Naive B cell (primary cell): Measurements from ENCODE around the gene GPX4. TPM values are rescaled to one million over a fixed set of nuclear protein-coding genes. Genes with fewer than 3 reads are reported as not detected.

ENCODE experiments used
- ATAC-seq, 2 donors: fragments of 150-1000 bp; cut with Tn5 transposase; 2 replicates each; pipeline ENCODE4 v1.10.0; 2021; ENCODE audit warnings: low read depth in 2 of 2, mild to moderate bottlenecking in 2 of 2, moderate library complexity in 2 of 2
- DNase-seq: peaks from one replicate; pipeline ENCODE4 v3.0.0; 2022
- H3K27ac Mint-ChIP-seq, 6 donors: one replicate each; pipeline ENCODE4 v1.8.0; 2020 to 2022; ENCODE audit warnings: mild to moderate bottlenecking in 6 of 6, mixed read lengths in 6 of 6, moderate library complexity in 5 of 6, inconsistent platforms in 2 of 6
- H3K27me3 Mint-ChIP-seq, 3 donors: one replicate each; pipeline ENCODE4 v1.8.0; 2021 to 2022; ENCODE audit warnings: mixed read lengths in 3 of 3, mild to moderate bottlenecking in 1 of 3
- H3K36me3 Mint-ChIP-seq, 2 donors: one replicate each; pipeline ENCODE4 v1.8.0; 2020 to 2022; ENCODE audit warnings: mixed read lengths in 2 of 2, inconsistent platforms in 1 of 2, mild to moderate bottlenecking in 1 of 2
- H3K4me1 Mint-ChIP-seq, 3 donors: one replicate each; pipeline ENCODE4 v1.8.0; 2020 to 2022; ENCODE audit warnings: mixed read lengths in 3 of 3, inconsistent platforms in 1 of 3, mild to moderate bottlenecking in 1 of 3, moderate library complexity in 1 of 3
- H3K4me3 Mint-ChIP-seq, 8 donors: one replicate each; pipeline ENCODE4 v1.8.0; 2020 to 2022; ENCODE audit warnings: mild to moderate bottlenecking in 8 of 8, mixed read lengths in 8 of 8, moderate library complexity in 8 of 8, inconsistent platforms in 2 of 8
- H3K9me3 Mint-ChIP-seq, 7 donors: one replicate each; pipeline ENCODE4 v1.8.0; 2020 to 2022; ENCODE audit warnings: mixed read lengths in 7 of 7, mild to moderate bottlenecking in 5 of 7, inconsistent platforms in 2 of 7, moderate library complexity in 1 of 7
- polyA plus RNA-seq, 6 donors: library from polyadenylated mRNA; unstranded; fragments of 300-500 nt; fragmentation: Illumina TruSeq; gene quantifications; one replicate each; pipeline ENCODE4 v1.2.3, GENCODE V29; 2021; ENCODE audit warnings: low read depth in 6 of 6

The GPX4 gene
- polyA plus RNA-seq, 6 donors from 2014 or later = 235 to 356 (median 314) TPM

DNA sequence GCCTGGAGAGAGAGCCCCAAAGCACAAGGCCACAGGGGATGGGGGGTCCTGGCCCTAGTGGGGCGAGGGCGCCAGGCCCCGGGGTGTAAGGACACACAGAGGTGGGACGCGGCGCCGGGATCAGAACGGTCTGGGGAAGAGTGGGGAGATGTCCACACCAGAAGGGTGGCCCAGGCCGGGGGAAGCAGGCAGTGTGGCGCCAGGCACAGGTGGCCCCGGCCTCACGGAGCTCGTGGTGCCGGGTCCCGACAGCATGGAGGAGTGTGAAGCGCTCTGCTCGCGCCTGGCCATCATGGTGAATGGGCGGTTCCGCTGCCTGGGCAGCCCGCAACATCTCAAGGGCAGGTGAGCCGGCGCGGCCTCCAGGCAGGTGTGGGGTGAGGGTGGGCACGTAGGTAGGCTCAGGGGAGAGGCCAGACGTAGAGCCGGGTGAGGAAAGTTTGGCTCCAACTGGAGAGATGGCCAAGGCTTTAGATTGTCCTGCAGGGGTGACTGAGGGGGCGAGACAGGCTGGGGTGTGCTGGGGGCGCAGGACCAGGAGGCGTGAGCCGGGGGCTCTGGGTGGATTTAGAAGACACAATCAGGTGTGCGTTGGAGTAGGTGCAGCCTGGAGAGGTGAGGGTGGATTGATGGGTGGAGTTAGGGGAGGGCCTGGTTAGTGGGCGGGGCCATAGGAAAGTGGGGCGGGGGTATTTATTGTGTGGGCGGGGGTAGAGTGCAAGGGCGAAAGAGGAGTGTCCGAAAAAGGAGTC lies 39.7 kb upstream of the GPX4 start:
- Mint-ChIP-seq H3K27ac (peak overlapping the region in 4 of 6 donors; percentile 56 to 82 (median 68)), H3K9me3 (peaks cover 0 to 9% (median 0%) of the 10 kb centered on the region in 7 donors), H3K36me3 (peaks cover 4 to 6% of the 10 kb centered on the region in 2 donors), H3K4me3 (peak overlapping the region in 3 of 8 donors; percentile 32 to 81 (median 61)), H3K4me1 (peaks cover 22 to 41% (median 35%) of the 10 kb centered on the region in 3 donors), H3K27me3 (no peaks in the 10 kb centered on the region)
- DNase-seq = no peak
- ATAC-seq = no peak

DNA sequence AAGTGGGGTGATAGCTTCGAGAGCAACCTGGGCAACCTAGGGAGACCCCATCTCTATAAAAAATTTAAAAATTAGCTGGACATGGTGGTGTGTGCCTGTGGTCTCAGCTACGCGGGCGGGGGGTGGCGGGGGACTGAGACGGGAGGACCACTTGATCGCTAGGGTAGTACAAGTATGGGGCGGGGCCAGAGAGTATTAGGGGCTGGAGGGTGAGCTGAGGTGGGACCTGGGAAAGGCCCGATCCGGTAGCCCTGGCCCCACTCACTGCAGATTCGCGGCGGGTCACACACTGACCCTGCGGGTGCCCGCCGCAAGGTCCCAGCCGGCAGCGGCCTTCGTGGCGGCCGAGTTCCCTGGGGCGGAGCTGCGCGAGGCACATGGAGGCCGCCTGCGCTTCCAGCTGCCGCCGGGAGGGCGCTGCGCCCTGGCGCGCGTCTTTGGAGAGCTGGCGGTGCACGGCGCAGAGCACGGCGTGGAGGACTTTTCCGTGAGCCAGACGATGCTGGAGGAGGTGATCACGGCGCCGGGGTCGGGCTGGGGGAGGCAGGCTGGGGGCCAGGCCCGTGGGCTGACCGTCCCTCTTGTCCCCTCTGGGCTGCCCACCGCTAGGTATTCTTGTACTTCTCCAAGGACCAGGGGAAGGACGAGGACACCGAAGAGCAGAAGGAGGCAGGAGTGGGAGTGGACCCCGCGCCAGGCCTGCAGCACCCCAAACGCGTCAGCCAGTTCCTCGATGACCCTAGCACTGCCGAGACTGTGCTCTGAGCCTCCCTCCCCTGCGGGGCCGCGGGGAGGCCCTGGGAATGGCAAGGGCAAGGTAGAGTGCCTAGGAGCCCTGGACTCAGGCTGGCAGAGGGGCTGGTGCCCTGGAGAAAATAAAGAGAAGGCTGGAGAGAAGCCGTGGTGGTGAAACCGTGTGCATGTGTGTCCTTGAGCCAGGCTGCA lies 38.9 kb upstream of the GPX4 start:
- ATAC-seq (peak; percentile 28 to 41), DNase-seq (peak; percentile 58)
- peak overlapping the region in 3 of 6 donors; percentile 56 to 84 (median 65) for H3K27ac Mint-ChIP-seq
- peak overlapping the region; percentile 55 to 97 (median 80) for H3K4me3 Mint-ChIP-seq
- H3K9me3 Mint-ChIP-seq = peaks cover 0 to 2% (median 0%) of the 10 kb centered on the region in 7 donors
- H3K36me3 Mint-ChIP-seq = peaks cover 6 to 9% of the 10 kb centered on the region in 2 donors
- H3K4me1 Mint-ChIP-seq = peaks cover 30 to 45% (median 41%) of the 10 kb centered on the region in 3 donors
- H3K27me3 Mint-ChIP-seq = no peaks in the 10 kb centered on the region

GRCh38 chr19:1065606-1066109 lies 38.1 kb upstream of the GPX4 start:
- H3K4me3 Mint-ChIP-seq = peak overlapping the region; percentile 50 to 97 (median 80)
- no peak for DNase-seq
- H3K27me3 Mint-ChIP-seq = no peaks in the 10 kb centered on the region
- no peak for ATAC-seq
- peaks cover 6 to 9% of the 10 kb centered on the region in 2 donors for H3K36me3 Mint-ChIP-seq
- H3K4me1 Mint-ChIP-seq = peaks cover 33 to 45% (median 41%) of the 10 kb centered on the region in 3 donors
- H3K9me3 Mint-ChIP-seq = peaks cover 0 to 2% (median 0%) of the 10 kb centered on the region in 7 donors
- H3K27ac Mint-ChIP-seq = peak overlapping the region in 4 of 6 donors; percentile 65 to 90 (median 87)

DNA sequence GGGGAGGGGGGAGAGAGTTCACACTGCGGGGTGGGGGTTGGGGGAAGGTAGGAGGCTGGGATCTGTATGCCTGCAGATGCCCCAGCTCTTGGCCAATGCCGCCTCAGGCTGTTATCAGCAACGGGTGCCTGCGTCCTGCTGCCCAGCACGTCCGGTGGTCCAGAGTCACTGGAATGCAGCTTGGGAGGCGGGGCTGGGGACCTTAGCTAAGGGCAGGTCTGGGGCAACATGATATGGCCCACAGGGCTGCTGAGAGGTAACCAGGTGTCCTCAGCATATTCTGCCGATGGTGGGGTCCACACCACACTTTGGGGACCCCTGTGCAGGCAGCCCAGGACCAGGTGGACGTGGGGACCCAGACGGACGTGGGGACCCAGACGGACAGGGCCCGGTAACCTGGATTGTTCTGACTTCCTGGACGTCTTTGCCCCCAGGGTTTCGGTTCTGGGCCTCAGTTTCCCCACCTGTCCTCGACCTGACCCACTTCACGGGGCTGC lies 37.5 kb upstream of the GPX4 start:
- H3K27me3 Mint-ChIP-seq = no peaks in the 10 kb centered on the region
- peak overlapping the region in 3 of 6 donors; percentile 90 to 92 (median 92) for H3K27ac Mint-ChIP-seq
- H3K4me3 Mint-ChIP-seq = peak overlapping the region; percentile 74 to 97 (median 86)
- ATAC-seq (no peak), DNase-seq (no peak)
- peaks cover 6 to 9% of the 10 kb centered on the region in 2 donors for H3K36me3 Mint-ChIP-seq
- H3K4me1 Mint-ChIP-seq = peaks cover 33 to 45% (median 41%) of the 10 kb centered on the region in 3 donors
- H3K9me3 Mint-ChIP-seq = peaks cover 0 to 2% (median 0%) of the 10 kb centered on the region in 7 donors

DNA sequence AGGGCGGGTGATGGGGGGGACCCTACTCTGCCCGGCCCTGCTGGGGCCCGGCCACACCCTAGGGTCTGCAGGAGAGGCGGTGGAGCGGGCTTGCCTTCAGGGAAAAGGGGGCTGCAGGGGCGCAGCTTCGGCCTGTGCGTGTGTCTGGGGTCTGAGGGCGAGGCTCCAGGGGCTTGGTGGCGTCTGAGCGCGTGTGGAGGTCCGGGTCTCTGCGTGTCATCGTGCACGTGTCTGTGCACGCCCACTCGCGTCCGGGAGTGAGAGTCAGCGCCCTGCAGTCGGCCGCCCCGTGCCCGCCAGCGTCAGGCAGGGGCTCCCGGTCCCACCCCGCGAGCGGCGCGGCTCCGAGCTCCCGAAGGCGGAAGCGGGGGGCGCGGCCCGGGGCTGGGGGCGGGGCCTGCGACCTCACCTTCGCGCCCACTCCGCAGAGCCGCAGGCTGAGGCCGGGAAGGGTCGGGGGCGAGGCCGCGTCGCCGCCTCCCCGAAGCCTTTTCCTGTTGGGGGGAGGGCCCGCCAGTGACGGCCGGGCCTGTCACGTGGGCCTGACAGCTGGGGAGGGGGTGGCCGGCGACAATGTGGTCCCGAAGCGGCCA lies 37.0 kb upstream of the GPX4 start, which contains the start of gene ARHGAP45:
ARHGAP45 (plus strand) TSS at position 420 of the 593 bp plus-strand sequence. CDS start 239 bp downstream, outside the sequence.
- H3K36me3 Mint-ChIP-seq = peaks cover 6 to 12% of the 10 kb centered on the region in 2 donors

DNA sequence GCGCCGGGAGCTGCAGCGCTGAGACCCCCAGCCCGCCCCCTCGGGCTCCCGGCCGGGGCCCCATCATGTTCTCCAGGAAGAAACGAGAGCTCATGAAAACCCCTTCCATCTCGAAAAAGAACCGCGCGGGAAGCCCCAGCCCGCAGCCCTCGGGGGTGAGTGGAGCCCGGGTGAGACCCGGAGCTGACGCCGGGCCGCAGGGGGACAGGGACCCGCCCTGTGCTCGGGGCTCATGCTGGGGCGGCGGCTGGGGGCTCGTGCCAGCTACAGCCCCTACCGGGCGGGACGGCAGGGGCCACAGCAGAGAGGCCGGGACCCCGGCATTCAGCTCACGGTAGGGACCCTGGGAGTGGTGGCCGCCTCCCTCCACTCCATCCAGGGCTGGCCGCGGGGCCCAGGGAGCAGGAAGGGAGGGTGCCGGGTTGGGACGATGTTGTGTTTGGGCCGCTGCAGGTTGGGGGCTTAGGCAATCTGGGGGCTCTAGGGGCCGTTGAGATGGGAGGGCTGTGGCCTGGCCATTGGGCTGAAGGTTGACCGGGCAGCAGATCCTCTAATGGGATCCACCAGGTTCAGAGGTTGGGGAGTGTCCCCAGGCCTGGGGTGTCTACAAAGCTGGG lies 36.3 kb upstream of the GPX4 start:
- DNase-seq = peak; percentile 76
- peak; percentile 62 to 68 for ATAC-seq
- H3K27me3 Mint-ChIP-seq = no peaks in the 10 kb centered on the region
- H3K36me3 Mint-ChIP-seq = peaks cover 6 to 18% of the 10 kb centered on the region in 2 donors
- H3K9me3 Mint-ChIP-seq = peaks cover 0 to 2% (median 0%) of the 10 kb centered on the region in 7 donors
- peaks cover 42 to 51% (median 50%) of the 10 kb centered on the region in 3 donors for H3K4me1 Mint-ChIP-seq
- H3K27ac Mint-ChIP-seq = peak overlapping the region; percentile 92 to 99 (median 96)
- peak overlapping the region; percentile 81 to 99 (median 96) for H3K4me3 Mint-ChIP-seq

More for the DNA sequence above, 37.0 kb upstream of the GPX4 start, which contains the start of gene ARHGAP45:
- Mint-ChIP-seq H3K27ac (peak within 1 kb of the TSS; percentile 92 to 99 (median 96)), H3K4me1 (peaks cover 36 to 48% (median 45%) of the 10 kb centered on the region in 3 donors), H3K27me3 (no peaks in the 10 kb centered on the region), H3K4me3 (peak within 1 kb of the TSS; percentile 81 to 99 (median 96)), H3K9me3 (peaks cover 0 to 2% (median 0%) of the 10 kb centered on the region in 7 donors)
- peak; percentile 54 for ATAC-seq
- DNase-seq = peak; percentile 84

GRCh38 chr19:1068009-1069001 lies 35.5 kb upstream of the GPX4 start:
- DNase-seq = peak; percentile 52
- H3K27ac Mint-ChIP-seq = peak overlapping the region; percentile 92 to 99 (median 97)
- ATAC-seq = peak; percentile 10
- H3K9me3 Mint-ChIP-seq = peaks cover 0 to under 1% (median 0%) of the 10 kb centered on the region in 7 donors
- peak overlapping the region; percentile 81 to 99 (median 96) for H3K4me3 Mint-ChIP-seq
- H3K27me3 Mint-ChIP-seq = no peaks in the 10 kb centered on the region
- peaks cover 47 to 55% (median 50%) of the 10 kb centered on the region in 3 donors for H3K4me1 Mint-ChIP-seq
- H3K36me3 Mint-ChIP-seq = peaks cover 6 to 22% of the 10 kb centered on the region in 2 donors

GRCh38 chr19:1069009-1069779 lies 34.6 kb upstream of the GPX4 start:
- Mint-ChIP-seq H3K27me3 (no peaks in the 10 kb centered on the region), H3K4me3 (peak overlapping the region; percentile 81 to 98 (median 96)), H3K9me3 (no peaks in the 10 kb centered on the region), H3K27ac (peak overlapping the region; percentile 61 to 98 (median 96)), H3K36me3 (peaks cover 6 to 22% of the 10 kb centered on the region in 2 donors), H3K4me1 (peaks cover 42 to 57% (median 53%) of the 10 kb centered on the region in 3 donors)
- DNase-seq = peak; percentile 78
- peak; percentile 35 to 39 for ATAC-seq

DNA sequence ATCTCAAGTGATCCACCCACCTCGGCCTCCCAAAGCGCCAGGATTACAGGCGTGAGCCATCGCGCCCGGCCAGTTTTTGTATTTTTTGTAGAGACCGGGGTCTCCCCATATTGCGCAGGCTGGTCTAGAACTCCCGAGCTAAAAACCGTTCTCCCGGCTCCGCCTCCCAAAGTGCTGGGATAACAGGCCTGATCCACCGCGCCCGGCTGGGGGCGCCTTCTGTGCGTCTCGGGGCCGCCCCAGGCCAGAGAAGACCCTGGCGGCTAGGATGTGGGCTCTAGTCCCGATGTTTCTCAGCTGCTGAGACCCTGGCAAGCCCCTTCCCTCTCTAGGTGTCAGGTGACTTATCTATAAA lies 33.2 kb upstream of the GPX4 start:
- ATAC-seq = no peak
- no peak for DNase-seq
- H3K4me3 Mint-ChIP-seq = peak overlapping the region in 5 of 8 donors; percentile 15 to 91 (median 53)
- H3K36me3 Mint-ChIP-seq = peaks cover 6 to 22% of the 10 kb centered on the region in 2 donors
- peak overlapping the region in 2 of 6 donors; percentile 57 to 96 for H3K27ac Mint-ChIP-seq
- H3K27me3 Mint-ChIP-seq = no peaks in the 10 kb centered on the region
- peaks cover 33 to 53% (median 50%) of the 10 kb centered on the region in 3 donors for H3K4me1 Mint-ChIP-seq
- H3K9me3 Mint-ChIP-seq = no peaks in the 10 kb centered on the region

GRCh38 chr19:1070931-1071791 lies 32.6 kb upstream of the GPX4 start:
- Mint-ChIP-seq H3K9me3 (no peaks in the 10 kb centered on the region), H3K4me3 (peak overlapping the region in 6 of 8 donors; percentile 60 to 82 (median 74)), H3K27ac (peak overlapping the region in 3 of 6 donors; percentile 26 to 91 (median 69)), H3K36me3 (peaks cover 6 to 22% of the 10 kb centered on the region in 2 donors), H3K4me1 (peaks cover 35 to 53% (median 48%) of the 10 kb centered on the region in 3 donors), H3K27me3 (no peaks in the 10 kb centered on the region)
- no peak for ATAC-seq
- no peak for DNase-seq
